Activated T-helper 2 cell treated with anti-CD3 and anti-CD28 coated beads, Interferon-gamma antibody, Interleukin-2, Interleukin-4, amounts not matched to agents 10 μg/mL and 5 μg/mL and 100 μg/mL, durations not matched to agents 14 hours and 24 hours and 36 hours (primary cell): Measurements from ENCODE around the gene SEC31A. TPM values are rescaled to one million over a fixed set of nuclear protein-coding genes. Genes with fewer than 3 reads are reported as not detected.

ENCODE experiments used
- DNase-seq: peaks from one replicate; pipeline ENCODE4 v3.0.0; 2021; ENCODE audit warnings: low spot score
- H3K27ac Mint-ChIP-seq: one replicate; pipeline ENCODE4 v1.8.0; 2021; ENCODE audit warnings: mixed read lengths
- H3K27me3 Mint-ChIP-seq: one replicate; pipeline ENCODE4 v1.8.0; 2021; ENCODE audit warnings: low read depth, mixed read lengths
- H3K36me3 Mint-ChIP-seq: one replicate; pipeline ENCODE4 v1.8.0; 2021; ENCODE audit warnings: low read depth, mixed read lengths
- H3K4me1 Mint-ChIP-seq: one replicate; pipeline ENCODE4 v1.8.0; 2021; ENCODE audit warnings: low read depth, mixed read lengths
- H3K4me3 Mint-ChIP-seq: one replicate; pipeline ENCODE4 v1.8.0; 2021; ENCODE audit warnings: low read depth, mild to moderate bottlenecking, moderate library complexity, mixed read lengths
- H3K9me3 Mint-ChIP-seq: one replicate; pipeline ENCODE4 v1.8.0; 2021; ENCODE audit warnings: mixed read lengths
- intact Hi-C: fragments of 100-400 bp; cut with micrococcal nuclease; formaldehyde crosslinking; loops from one replicate; pipeline ENCODE4 v1.15.1; 2023
- total RNA-seq: library from RNA; stranded (reverse); gene quantifications from 2 replicates; pipeline ENCODE4 v1.2.3, GENCODE V29; 2022

SEC31A gene
- total RNA-seq, 1 donor from 2014 or later = 142 TPM

- peak; percentile 31 for DNase-seq
- intact Hi-C loops = loop anchor here (1.0 to 5.0 kb wide), 6 partner anchors 105 to 647 kb away; partner anchors contain the start of gene LIN54
- peak overlapping the region; percentile 73 for H3K27ac Mint-ChIP-seq
Observed at GRCh38 chr4:82905205-82905604, 14.3 kb upstream of the SEC31A start.

GRCh38 chr4:82903737-82904136 lies 12.8 kb upstream of the SEC31A start:
- intact Hi-C loops = loop anchor here (2.0 to 5.0 kb wide), 4 partner anchors 207 to 379 kb away; partner anchors contain the start of gene COQ2
- Mint-ChIP-seq H3K36me3 (peaks cover 8% of the 10 kb centered on the region), H3K4me1 (peaks cover 34% of the 10 kb centered on the region), H3K9me3 (no peaks in the 10 kb centered on the region), H3K4me3 (peak overlapping the region; percentile 45), H3K27ac (peak overlapping the region; percentile 77), H3K27me3 (no peaks in the 10 kb centered on the region)
- DNase-seq = peak; percentile 26

More at GRCh38 chr4:82905205-82905604, 14.3 kb upstream of the SEC31A start:
- H3K4me1 Mint-ChIP-seq = peaks cover 30% of the 10 kb centered on the region
- no peaks in the 10 kb centered on the region for H3K27me3 Mint-ChIP-seq
- H3K36me3 Mint-ChIP-seq = peaks cover 15% of the 10 kb centered on the region
- no peak overlapping the region for H3K4me3 Mint-ChIP-seq
- H3K9me3 Mint-ChIP-seq = no peaks in the 10 kb centered on the region

- Mint-ChIP-seq H3K36me3 (peaks cover 10% of the 10 kb centered on the region), H3K4me1 (peaks cover 41% of the 10 kb centered on the region), H3K27me3 (no peaks in the 10 kb centered on the region), H3K9me3 (no peaks in the 10 kb centered on the region), H3K4me3 (no peak overlapping the region), H3K27ac (no peak overlapping the region)
- intact Hi-C loops = loop anchor here (2.0 to 5.0 kb wide), 7 partner anchors 36 to 554 kb away; partner anchors contain the start of genes COQ2 and HELQ
- DNase-seq = no peak
Observed at GRCh38 chr4:82901183-82901718, 10.3 kb upstream of the SEC31A start.

- no peak within 1 kb of the TSS for H3K27ac Mint-ChIP-seq
Observed at GRCh38 chr4:82900411-82901182, 9.6 kb upstream of the SEC31A start, which contains the start of gene THAP9. Gene THAP9, plus strand, starts transcription at chr4:82900735. Its CDS starts 68 bp downstream, at chr4:82900803.

GRCh38 chr4:82900066-82900410 lies 9.1 kb upstream of the SEC31A start:
- peaks cover 35% of the 10 kb centered on the region for H3K4me1 Mint-ChIP-seq
- no peak for DNase-seq
- no peaks in the 10 kb centered on the region for H3K9me3 Mint-ChIP-seq
- no peak overlapping the region for H3K4me3 Mint-ChIP-seq
- no peaks in the 10 kb centered on the region for H3K27me3 Mint-ChIP-seq
- intact Hi-C loops = loop anchor here (1.0 to 5.0 kb wide), 11 partner anchors 9 to 555 kb away; partner anchors contain the start of genes COPS4, COQ2, ENOPH1 and HELQ
- peaks cover 17% of the 10 kb centered on the region for H3K36me3 Mint-ChIP-seq
- H3K27ac Mint-ChIP-seq = no peak overlapping the region

More at GRCh38 chr4:82900411-82901182, 9.6 kb upstream of the SEC31A start, which contains the start of gene THAP9:
- Mint-ChIP-seq H3K4me1 (peaks cover 38% of the 10 kb centered on the region), H3K9me3 (no peaks in the 10 kb centered on the region), H3K36me3 (peaks cover 14% of the 10 kb centered on the region), H3K27me3 (no peaks in the 10 kb centered on the region), H3K4me3 (no peak within 1 kb of the TSS)
- DNase-seq = peak; percentile 99
- intact Hi-C loops = loop anchor here (1.0 to 5.0 kb wide), 11 partner anchors 9 to 554 kb away; partner anchors contain the start of genes COPS4, COQ2, ENOPH1 and HELQ

GRCh38 chr4:82899374-82900065 lies 8.6 kb upstream of the SEC31A start:
- H3K27ac Mint-ChIP-seq = no peak overlapping the region
- no peak for DNase-seq
- no peaks in the 10 kb centered on the region for H3K9me3 Mint-ChIP-seq
- peaks cover 34% of the 10 kb centered on the region for H3K4me1 Mint-ChIP-seq
- H3K4me3 Mint-ChIP-seq = no peak overlapping the region
- intact Hi-C loops = loop anchor here (1.0 to 5.0 kb wide), 11 partner anchors 8 to 555 kb away; partner anchors contain the start of genes COPS4, COQ2, ENOPH1 and HELQ
- no peaks in the 10 kb centered on the region for H3K27me3 Mint-ChIP-seq
- peaks cover 22% of the 10 kb centered on the region for H3K36me3 Mint-ChIP-seq

- peaks cover 29% of the 10 kb centered on the region for H3K4me1 Mint-ChIP-seq
- intact Hi-C loops = no loop called here
Observed at GRCh38 chr4:82898322-82899243, 7.6 kb upstream of the SEC31A start.

GRCh38 chr4:82896755-82897154 lies 5.8 kb upstream of the SEC31A start:
- intact Hi-C loops = no loop called here
- H3K36me3 Mint-ChIP-seq = peaks cover 43% of the 10 kb centered on the region
- H3K4me1 Mint-ChIP-seq = peaks cover 33% of the 10 kb centered on the region
- no peaks in the 10 kb centered on the region for H3K9me3 Mint-ChIP-seq
- no peak overlapping the region for H3K27ac Mint-ChIP-seq
- no peaks in the 10 kb centered on the region for H3K27me3 Mint-ChIP-seq
- DNase-seq = no peak
- H3K4me3 Mint-ChIP-seq = peak overlapping the region; percentile 3

More at GRCh38 chr4:82898322-82899243, 7.6 kb upstream of the SEC31A start:
- no peak for DNase-seq
- Mint-ChIP-seq H3K9me3 (no peaks in the 10 kb centered on the region), H3K27me3 (no peaks in the 10 kb centered on the region), H3K36me3 (peaks cover 31% of the 10 kb centered on the region), H3K4me3 (no peak overlapping the region), H3K27ac (no peak overlapping the region)

- peaks cover 49% of the 10 kb centered on the region for H3K36me3 Mint-ChIP-seq
- peaks cover 41% of the 10 kb centered on the region for H3K4me1 Mint-ChIP-seq
- no peak overlapping the region for H3K4me3 Mint-ChIP-seq
- H3K27ac Mint-ChIP-seq = no peak overlapping the region
- H3K27me3 Mint-ChIP-seq = no peaks in the 10 kb centered on the region
- intact Hi-C loops = loop anchor here (5.0 kb wide), 1 partner anchor 42 kb away; no protein-coding TSS in a partner anchor
- H3K9me3 Mint-ChIP-seq = no peaks in the 10 kb centered on the region
- DNase-seq = no peak
Observed at GRCh38 chr4:82893942-82894341, 3.0 kb upstream of the SEC31A start.

- intact Hi-C loops = loop anchor here (5.0 kb wide), 1 partner anchor 40 kb away; no protein-coding TSS in a partner anchor
- Mint-ChIP-seq H3K9me3 (no peaks in the 10 kb centered on the region), H3K27me3 (no peaks in the 10 kb centered on the region), H3K36me3 (peaks cover 51% of the 10 kb centered on the region), H3K4me3 (peak overlapping the region; percentile 89), H3K4me1 (peaks cover 39% of the 10 kb centered on the region), H3K27ac (peak overlapping the region; percentile 91)
- DNase-seq = no peak
Observed at GRCh38 chr4:82892467-82892802, 1.5 kb upstream of the SEC31A start.

- H3K27me3 Mint-ChIP-seq = no peaks in the 10 kb centered on the region
- H3K36me3 Mint-ChIP-seq = peaks cover 52% of the 10 kb centered on the region
Observed at GRCh38 chr4:82891707-82892466, 934 bp upstream of the SEC31A start.

More at GRCh38 chr4:82891707-82892466, 934 bp upstream of the SEC31A start:
- Mint-ChIP-seq H3K27ac (peak overlapping the region; percentile 91), H3K4me1 (peaks cover 39% of the 10 kb centered on the region), H3K9me3 (no peaks in the 10 kb centered on the region), H3K4me3 (peak overlapping the region; percentile 89)
- DNase-seq = no peak
- intact Hi-C loops = loop anchor here (1.0 to 5.0 kb wide), 5 partner anchors 8 to 518 kb away; partner anchors contain the start of genes LIN54 and THAP9
